ENCODE results near the gene NDUFAF2. TPM values are rescaled to one million over a fixed set of nuclear protein-coding genes. Genes with fewer than 3 reads are reported as not detected.

The NDUFAF2 gene
- total RNA-seq, 1 donor from 2014 or later, result 20.0 TPM

DNA sequence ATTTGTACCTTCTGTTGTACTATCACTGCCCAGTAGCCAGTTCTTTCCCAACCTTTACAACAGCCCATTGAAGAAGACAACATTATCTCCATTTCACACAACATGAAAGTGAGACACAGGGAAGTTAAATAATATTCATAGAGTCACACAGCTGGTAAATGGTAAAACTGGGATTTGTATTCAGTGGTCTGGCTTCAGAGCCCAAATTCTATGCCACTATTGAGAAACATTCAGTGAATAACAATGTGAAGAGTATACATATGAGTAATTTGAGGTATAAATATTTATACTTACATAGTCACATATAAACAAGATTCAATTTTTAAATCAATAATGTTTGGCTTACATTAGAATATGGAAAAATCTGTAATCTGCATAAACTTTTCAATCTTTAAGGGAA is 203.5 kb downstream of the NDUFAF2 start:
- intact Hi-C loops (cut with DNase I), result no loop called here
- no peaks in the 10 kb centered on the region for H3K4me1 ChIP-seq
- H3K4me3 ChIP-seq, result no peak overlapping the region
- no peaks in the 10 kb centered on the region for H3K9me3 ChIP-seq
- TF ChIP-seq, protein P1, sequence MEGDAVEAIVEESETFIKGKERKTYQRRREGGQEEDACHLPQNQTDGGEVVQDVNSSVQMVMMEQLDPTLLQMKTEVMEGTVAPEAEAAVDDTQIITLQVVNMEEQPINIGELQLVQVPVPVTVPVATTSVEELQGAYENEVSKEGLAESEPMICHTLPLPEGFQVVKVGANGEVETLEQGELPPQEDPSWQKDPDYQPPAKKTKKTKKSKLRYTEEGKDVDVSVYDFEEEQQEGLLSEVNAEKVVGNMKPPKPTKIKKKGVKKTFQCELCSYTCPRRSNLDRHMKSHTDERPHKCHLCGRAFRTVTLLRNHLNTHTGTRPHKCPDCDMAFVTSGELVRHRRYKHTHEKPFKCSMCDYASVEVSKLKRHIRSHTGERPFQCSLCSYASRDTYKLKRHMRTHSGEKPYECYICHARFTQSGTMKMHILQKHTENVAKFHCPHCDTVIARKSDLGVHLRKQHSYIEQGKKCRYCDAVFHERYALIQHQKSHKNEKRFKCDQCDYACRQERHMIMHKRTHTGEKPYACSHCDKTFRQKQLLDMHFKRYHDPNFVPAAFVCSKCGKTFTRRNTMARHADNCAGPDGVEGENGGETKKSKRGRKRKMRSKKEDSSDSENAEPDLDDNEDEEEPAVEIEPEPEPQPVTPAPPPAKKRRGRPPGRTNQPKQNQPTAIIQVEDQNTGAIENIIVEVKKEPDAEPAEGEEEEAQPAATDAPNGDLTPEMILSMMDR (IDR thresholded peaks at IDR 0.05), result no peak
- DNase-seq (no peak), ATAC-seq (no peak)
- no peaks in the 10 kb centered on the region for H3K36me3 ChIP-seq
- no peak overlapping the region for H3K27ac ChIP-seq
- no peaks in the 10 kb centered on the region for H3K27me3 ChIP-seq (ENCODE audit: low read depth)

DNA sequence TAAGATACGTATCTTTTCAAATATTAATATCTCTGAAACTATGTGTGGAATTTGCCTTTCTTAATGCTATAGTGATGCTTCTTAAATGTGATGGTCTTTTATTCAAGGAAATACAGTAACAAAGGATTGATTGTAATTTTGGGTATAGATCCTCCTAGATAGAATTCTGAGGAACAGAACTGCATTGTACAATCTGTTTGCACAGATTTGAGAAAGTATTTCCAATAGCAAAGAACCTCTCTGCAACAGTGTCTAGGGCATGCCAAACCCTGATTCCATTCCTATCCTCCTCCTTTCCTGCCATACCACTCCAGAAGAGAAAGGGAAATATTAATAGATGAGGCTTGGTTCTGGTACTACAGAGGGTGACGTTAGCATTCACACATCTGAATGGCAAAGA is 206.9 kb downstream of the NDUFAF2 start:
- H3K4me3 ChIP-seq, result no peak overlapping the region
- no peaks in the 10 kb centered on the region for H3K9me3 ChIP-seq
- no peaks in the 10 kb centered on the region for H3K27me3 ChIP-seq (ENCODE audit: low read depth)
- no peaks in the 10 kb centered on the region for H3K36me3 ChIP-seq
- DNase-seq, result no peak
- no peak for ATAC-seq
- TF ChIP-seq, protein P1 (IDR thresholded peaks at IDR 0.05), result no peak
- no peaks in the 10 kb centered on the region for H3K4me1 ChIP-seq
- intact Hi-C loops (cut with DNase I), result no loop called here
- no peak overlapping the region for H3K27ac ChIP-seq

DNA sequence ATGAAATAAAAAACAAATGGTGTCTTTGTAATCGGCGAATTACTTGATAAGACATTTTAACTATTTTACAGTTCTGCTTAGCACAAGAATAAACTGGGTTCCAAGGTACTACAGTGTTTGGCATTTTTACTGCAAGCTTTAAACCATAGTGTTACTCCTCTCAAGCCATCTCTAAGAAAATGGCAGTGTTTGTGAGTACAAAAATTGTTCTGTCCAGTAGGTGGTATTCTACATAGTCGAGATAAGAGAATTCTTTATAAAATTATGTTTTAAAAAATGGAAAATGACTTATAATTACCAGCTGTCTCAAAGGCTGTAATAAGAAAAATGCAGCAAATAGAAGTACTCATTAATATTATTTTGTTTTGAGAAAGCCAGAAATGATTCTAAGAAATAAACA is 214.1 kb downstream of the NDUFAF2 start:
- DNase-seq (no peak), ATAC-seq (no peak)
- Histone ChIP-seq H3K4me1 (peaks cover 26% of the 10 kb centered on the region), H3K27ac (no peak overlapping the region), H3K36me3 (peaks cover 22% of the 10 kb centered on the region), H3K27me3 (ENCODE audit: low read depth) (no peaks in the 10 kb centered on the region), H3K4me3 (no peak overlapping the region), H3K9me3 (no peaks in the 10 kb centered on the region)
- intact Hi-C loops (cut with DNase I), result no loop called here
- TF ChIP-seq, protein P1 (IDR thresholded peaks at IDR 0.05), result no peak

DNA sequence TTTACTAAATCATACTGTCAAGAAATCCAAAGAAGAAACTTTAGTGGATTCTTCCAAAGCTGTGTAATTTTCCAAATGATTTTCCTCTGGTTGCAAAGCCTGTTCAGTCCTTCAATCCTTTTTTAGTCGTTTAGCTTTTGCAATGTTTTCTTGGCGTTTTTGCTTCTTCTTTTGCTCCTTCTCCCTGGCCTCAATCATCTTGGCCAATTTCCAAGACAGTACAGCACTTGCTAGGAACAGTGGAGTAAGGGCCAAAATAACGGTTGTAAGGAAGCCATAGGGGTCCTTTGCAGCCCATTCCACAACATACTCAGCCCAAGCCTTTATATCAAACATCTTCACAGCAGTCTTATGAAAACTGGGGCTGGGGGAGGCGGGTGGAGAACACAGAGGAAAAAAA is 214.8 kb downstream of the NDUFAF2 start:
- ATAC-seq (no peak), DNase-seq (no peak)
- intact Hi-C loops (cut with DNase I), result no loop called here
- TF ChIP-seq, protein P1 (IDR thresholded peaks at IDR 0.05), result no peak
- Histone ChIP-seq H3K27me3 (ENCODE audit: low read depth) (no peaks in the 10 kb centered on the region), H3K4me1 (peaks cover 26% of the 10 kb centered on the region), H3K9me3 (no peaks in the 10 kb centered on the region), H3K36me3 (peaks cover 22% of the 10 kb centered on the region), H3K4me3 (no peak overlapping the region), H3K27ac (no peak overlapping the region)

DNA sequence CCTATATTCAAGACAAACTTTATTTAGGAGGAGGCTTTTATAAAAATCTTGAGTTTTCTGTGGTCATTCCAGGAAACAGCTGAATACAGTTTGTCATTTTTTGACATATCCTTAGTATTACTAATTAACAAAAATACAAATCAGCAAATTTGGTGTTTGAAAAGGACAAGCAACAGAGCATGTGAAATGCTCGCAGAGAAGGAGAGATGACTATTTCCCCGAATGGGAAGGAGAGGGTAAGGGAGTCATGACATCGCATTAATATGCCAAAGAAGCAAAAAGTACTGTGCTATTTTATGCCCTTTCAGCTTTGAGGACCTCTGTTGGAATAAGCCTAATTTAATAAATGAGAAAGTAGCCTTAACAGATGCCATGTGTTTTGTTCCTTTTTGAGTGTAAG is 215.5 kb downstream of the NDUFAF2 start:
- no peaks in the 10 kb centered on the region for H3K27me3 ChIP-seq (ENCODE audit: low read depth)
- peaks cover 26% of the 10 kb centered on the region for H3K4me1 ChIP-seq
- no peak overlapping the region for H3K4me3 ChIP-seq
- TF ChIP-seq, protein P1 (IDR thresholded peaks at IDR 0.05), result no peak
- DNase-seq (no peak), ATAC-seq (no peak)
- H3K9me3 ChIP-seq, result no peaks in the 10 kb centered on the region
- no peak overlapping the region for H3K27ac ChIP-seq
- peaks cover 22% of the 10 kb centered on the region for H3K36me3 ChIP-seq
- intact Hi-C loops (cut with DNase I), result no loop called here
